Esophagus squamous epithelium (tissue), 5 donors: Measurements from ENCODE around the gene TSPAN33. TPM values are rescaled to one million over a fixed set of nuclear protein-coding genes. Genes with fewer than 3 reads are reported as not detected.

Experiments
- DNase-seq: peaks from one replicate; lab custom pipeline; 2025; lab: John Stamatoyannopoulos, UW
- H3K27ac ChIP-seq, 4 donors: fragments of 200-600 bp; sonication (generic); one replicate each; pipeline ENCODE4 v1.5.1; 2016 to 2019; ENCODE audit warnings: mild to moderate bottlenecking in 1 of 4
- H3K27me3 ChIP-seq, 4 donors: fragments of 200-600 bp; sonication (generic); 1 replicate in 3 of 4; 2 replicates in 1 of 4; pipeline versions ENCODE4 v1.5.1 to v1.6.0; 2017 to 2021; ENCODE audit warnings: antibody characterized with exemption in 1 of 4
- H3K36me3 ChIP-seq, 3 donors: fragments of 200-600 bp; sonication (generic); one replicate each; pipeline ENCODE4 v1.5.1; 2016 to 2019
- H3K4me1 ChIP-seq, 3 donors: fragments of 200-600 bp; sonication (generic); one replicate each; pipeline ENCODE4 v1.5.1; 2017 to 2019
- H3K4me3 ChIP-seq, 4 donors: fragments of 200-600 bp; sonication (generic); 1 replicate in 3 of 4; 2 replicates in 1 of 4; pipeline ENCODE4 v1.5.1; 2016 to 2019; ENCODE audit warnings: mild to moderate bottlenecking in 2 of 4, moderate library complexity in 1 of 4
- H3K9me3 ChIP-seq, 3 donors: fragments of 200-600 bp; sonication (generic); one replicate each; pipeline ENCODE4 v1.5.1; 2016 to 2019
- POLR2A ChIP-seq, 4 donors: fragments of 450-650 bp; IDR thresholded peaks; one replicate each; pipeline ENCODE4 v1.6.1; 2017; ENCODE audit warnings: antibody characterized with exemption in 4 of 4, mild to moderate bottlenecking in 4 of 4, moderate library complexity in 3 of 4
- whole genome bisulfite sequencing, 2 donors: methylation state at CpG; one replicate each; pipeline ENCODE4 v1.1.5; 2018; 5-methylcytosine and 5-hydroxymethylcytosine counted together
- intact Hi-C: fragments of 100-400 bp; cut with DNase I; formaldehyde crosslinking; loops from one replicate; pipeline ENCODE4 v1.15.0; 2022
- total RNA-seq, 4 donors: library from RNA; depleted of rRNA; stranded (reverse); fragments of >200 nt; gene quantifications; one replicate each; pipeline ENCODE4 v1.1.0, GENCODE V29; 2016
- TF ChIP-seq, protein P1 (sequence below), 6 experiments: fragments of 450-650 bp in 4 of 6; fragments of 200-600 bp in 2 of 6; sonication (generic) in 2 of 6; IDR thresholded peaks; one replicate each; pipeline ENCODE4 v1.5.1; 2016 to 2019; ENCODE audit warnings: antibody characterized with exemption in 6 of 6, mild to moderate bottlenecking in 4 of 6, moderate library complexity in 4 of 6
- donor health status: DM: yes; HTN: yes; CAD: no.

Gene TSPAN33
- total RNA-seq, 4 donors from 2014 or later = 0.44 to 5.9 (median 4.0) TPM

DNA sequence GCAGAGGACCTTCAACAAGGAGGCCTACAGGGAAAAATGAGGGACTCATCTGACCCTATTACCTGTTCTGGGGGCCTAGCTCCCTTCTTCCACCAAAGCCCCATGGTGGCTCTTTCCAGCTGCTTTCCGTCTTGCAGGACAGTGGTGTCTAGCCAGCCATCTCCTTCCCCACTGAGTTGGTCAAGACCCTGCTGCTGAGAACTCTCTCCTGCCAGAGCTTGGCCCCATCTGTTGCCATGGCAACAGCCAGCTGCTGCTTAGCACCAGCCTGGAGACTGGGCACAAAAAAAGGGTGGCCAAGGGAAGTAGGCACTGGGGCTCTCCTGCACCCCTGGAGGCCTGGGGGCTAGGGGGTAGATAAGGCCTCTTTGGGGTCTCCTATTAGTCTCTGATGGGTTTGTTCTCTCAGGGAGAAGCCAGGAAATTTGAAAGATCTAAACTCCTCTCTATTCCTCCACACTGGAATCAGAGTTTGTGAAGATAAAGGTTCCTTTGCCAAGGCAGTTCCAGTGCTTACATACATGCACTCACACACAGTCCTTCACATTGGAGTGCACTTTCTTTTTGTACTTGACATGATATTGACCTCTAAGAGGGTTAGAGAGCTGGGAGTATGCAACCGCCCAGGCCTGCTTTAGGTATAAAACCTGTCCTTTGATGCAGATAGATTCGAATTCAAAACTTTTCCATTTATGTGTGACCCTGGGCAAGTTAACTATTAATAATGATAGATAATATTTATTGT lies 15.8 kb downstream of the TSPAN33 start:
- H3K4me1 ChIP-seq = no peaks in the 10 kb centered on the region
- no peak overlapping the region for H3K27ac ChIP-seq
- WGBS, 2 donors = 94 to 95% methylated on average over 3 of the region's 3 CpGs
- intact Hi-C loops = loop anchor here (5.0 kb wide), 1 partner anchor 52 kb away; no protein-coding TSS in a partner anchor
- no peaks in the 10 kb centered on the region for H3K36me3 ChIP-seq
- H3K9me3 ChIP-seq = no peaks in the 10 kb centered on the region
- peaks cover 0 to 13% (median 0%) of the 10 kb centered on the region in 4 donors for H3K27me3 ChIP-seq
- no peak for DNase-seq
- TF ChIP-seq, protein P1, sequence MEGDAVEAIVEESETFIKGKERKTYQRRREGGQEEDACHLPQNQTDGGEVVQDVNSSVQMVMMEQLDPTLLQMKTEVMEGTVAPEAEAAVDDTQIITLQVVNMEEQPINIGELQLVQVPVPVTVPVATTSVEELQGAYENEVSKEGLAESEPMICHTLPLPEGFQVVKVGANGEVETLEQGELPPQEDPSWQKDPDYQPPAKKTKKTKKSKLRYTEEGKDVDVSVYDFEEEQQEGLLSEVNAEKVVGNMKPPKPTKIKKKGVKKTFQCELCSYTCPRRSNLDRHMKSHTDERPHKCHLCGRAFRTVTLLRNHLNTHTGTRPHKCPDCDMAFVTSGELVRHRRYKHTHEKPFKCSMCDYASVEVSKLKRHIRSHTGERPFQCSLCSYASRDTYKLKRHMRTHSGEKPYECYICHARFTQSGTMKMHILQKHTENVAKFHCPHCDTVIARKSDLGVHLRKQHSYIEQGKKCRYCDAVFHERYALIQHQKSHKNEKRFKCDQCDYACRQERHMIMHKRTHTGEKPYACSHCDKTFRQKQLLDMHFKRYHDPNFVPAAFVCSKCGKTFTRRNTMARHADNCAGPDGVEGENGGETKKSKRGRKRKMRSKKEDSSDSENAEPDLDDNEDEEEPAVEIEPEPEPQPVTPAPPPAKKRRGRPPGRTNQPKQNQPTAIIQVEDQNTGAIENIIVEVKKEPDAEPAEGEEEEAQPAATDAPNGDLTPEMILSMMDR (IDR thresholded peaks at IDR 0.05) = no peak
- no peak for TF ChIP-seq POLR2A (IDR thresholded peaks at IDR 0.05)
- no peak overlapping the region for H3K4me3 ChIP-seq

DNA sequence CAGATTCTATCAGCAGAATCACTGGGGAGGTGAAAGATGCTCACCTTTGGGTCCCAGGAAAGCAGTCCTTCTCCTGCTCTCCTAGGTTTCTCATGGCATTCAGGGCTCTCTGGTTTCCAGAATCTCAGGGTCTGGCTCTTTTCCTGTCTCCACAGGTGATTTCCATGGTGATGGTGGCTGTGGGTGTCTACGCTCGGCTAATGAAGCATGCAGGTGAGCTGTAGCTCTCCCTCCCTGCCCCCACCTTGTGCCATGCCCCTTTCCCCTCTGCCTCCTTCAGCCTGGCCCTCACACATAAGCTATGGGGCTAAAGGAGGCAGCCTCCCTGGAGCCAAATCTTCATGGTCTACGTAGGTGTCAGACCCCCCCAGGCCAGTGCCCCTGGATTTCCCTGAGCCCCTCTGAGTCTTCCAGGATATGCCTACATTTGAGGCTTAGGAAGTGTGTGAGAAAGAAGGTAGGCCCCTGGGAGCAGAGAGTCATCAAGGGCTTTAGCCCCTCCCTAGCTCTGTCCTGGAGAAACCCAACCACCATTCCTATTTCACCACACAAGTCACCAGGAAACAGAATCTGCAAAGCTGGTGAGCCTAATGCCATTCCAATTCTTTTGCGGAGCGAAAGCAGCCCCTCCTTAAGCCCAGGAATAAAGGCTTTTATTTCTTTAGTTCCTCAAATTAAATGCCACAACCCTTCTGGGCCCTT lies 17.2 kb downstream of the TSPAN33 start:
- Histone ChIP-seq H3K27ac (no peak overlapping the region), H3K4me1 (no peaks in the 10 kb centered on the region), H3K36me3 (no peaks in the 10 kb centered on the region), H3K27me3 (peaks cover 0 to 13% (median 0%) of the 10 kb centered on the region in 4 donors), H3K4me3 (no peak overlapping the region), H3K9me3 (no peaks in the 10 kb centered on the region)
- DNase-seq = no peak
- 76 to 81% methylated on average over 5 of the region's 5 CpGs for WGBS, 2 donors
- intact Hi-C loops = loop anchor here (5.0 kb wide), 1 partner anchor 51 kb away; no protein-coding TSS in a partner anchor
- TF ChIP-seq, protein P1 (IDR thresholded peaks at IDR 0.05) = no peak
- no peak for TF ChIP-seq POLR2A (IDR thresholded peaks at IDR 0.05)

DNA sequence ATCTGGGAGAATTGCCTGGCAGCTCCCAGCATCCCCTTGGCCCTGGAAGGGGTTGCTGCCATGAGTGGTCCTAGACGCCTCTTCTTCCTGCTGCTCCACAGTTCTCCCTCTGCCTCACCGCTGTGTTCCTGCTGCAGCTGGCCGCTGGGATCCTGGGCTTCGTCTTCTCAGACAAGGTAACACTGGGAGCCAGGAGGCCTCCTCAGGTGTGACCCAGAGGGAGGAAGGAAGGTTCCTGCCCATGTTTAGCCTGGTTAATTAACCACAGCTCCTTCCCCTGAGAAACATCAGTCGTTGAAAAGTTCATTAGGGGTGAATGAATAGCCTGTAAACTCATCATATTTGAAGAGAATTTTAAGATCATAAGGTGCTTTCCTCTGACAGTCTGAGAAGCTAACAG lies 18.2 kb downstream of the TSPAN33 start:
- 55 to 60% methylated on average over 1 of the region's 5 CpGs for WGBS, 2 donors

DNA sequence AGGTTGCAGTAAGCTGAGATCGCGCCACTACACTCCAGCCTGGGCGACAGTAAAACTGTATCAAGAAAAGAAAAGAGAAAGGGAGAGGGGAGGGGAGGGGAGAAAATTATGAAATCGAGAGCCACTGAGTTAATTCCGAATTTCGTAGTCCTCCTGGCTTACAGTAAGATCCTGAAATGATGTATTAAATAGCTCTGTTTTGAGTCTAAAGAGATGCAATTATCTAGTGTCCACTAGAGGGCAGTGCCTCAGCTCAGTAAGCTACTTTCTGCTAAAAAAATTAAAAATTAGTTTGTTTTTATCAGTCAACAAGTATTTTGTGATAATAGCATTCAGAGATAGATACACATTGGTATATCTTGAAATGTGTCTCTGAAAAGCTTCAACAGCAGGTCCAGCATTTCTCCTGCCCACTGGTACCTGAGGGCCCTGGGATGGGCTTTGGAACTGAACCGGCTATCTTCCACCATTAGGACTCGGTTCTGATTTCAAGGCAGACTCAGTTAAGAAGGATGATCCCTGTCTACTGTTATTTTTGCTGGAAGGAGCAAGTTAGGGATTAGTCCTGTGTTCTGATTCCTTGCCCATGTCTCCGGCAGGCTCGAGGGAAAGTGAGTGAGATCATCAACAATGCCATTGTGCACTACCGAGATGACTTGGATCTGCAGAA lies 19.5 kb downstream of the TSPAN33 start:
- no peak for TF ChIP-seq POLR2A (IDR thresholded peaks at IDR 0.05)
- TF ChIP-seq, protein P1 (IDR thresholded peaks at IDR 0.05) = peak; percentile 62 to 89 (median 76)
- WGBS, 2 donors = 42 to 48% methylated on average over 9 to 11 of the region's 11 CpGs
- Histone ChIP-seq H3K4me1 (peaks cover 0 to 8% (median 3%) of the 10 kb centered on the region in 3 donors), H3K9me3 (no peaks in the 10 kb centered on the region), H3K36me3 (no peaks in the 10 kb centered on the region), H3K27me3 (peaks cover 0 to 13% (median 0%) of the 10 kb centered on the region in 4 donors), H3K27ac (no peak overlapping the region), H3K4me3 (no peak overlapping the region)
- intact Hi-C loops = loop anchor here (5.0 kb wide), 1 partner anchor 48 kb away; no protein-coding TSS in a partner anchor
- no peak for DNase-seq

More for the DNA sequence above, 18.2 kb downstream of the TSPAN33 start:
- intact Hi-C loops = loop anchor here (5.0 kb wide), 1 partner anchor 50 kb away; no protein-coding TSS in a partner anchor
- H3K27me3 ChIP-seq = peaks cover 0 to 13% (median 0%) of the 10 kb centered on the region in 4 donors
- DNase-seq = no peak
- no peaks in the 10 kb centered on the region for H3K9me3 ChIP-seq
- TF ChIP-seq, protein P1 (IDR thresholded peaks at IDR 0.05) = no peak
- TF ChIP-seq POLR2A (IDR thresholded peaks at IDR 0.05) = no peak
- no peaks in the 10 kb centered on the region for H3K36me3 ChIP-seq
- H3K4me3 ChIP-seq = no peak overlapping the region
- H3K4me1 ChIP-seq = no peaks in the 10 kb centered on the region
- H3K27ac ChIP-seq = no peak overlapping the region
